HS-27A (cell line): ENCODE measurements around the gene AGBL4.
"Not testable (repeated sequence)": the region's sequence is repeated elsewhere in the genome, so short reads cannot be mapped to it uniquely, and the experiment has no call there.

Source experiments
- DNase-seq: peaks from one replicate; pipeline ENCODE4 v3.0.0-alpha.2; 2012; ENCODE audit warnings: low read depth, missing footprints

AGBL4 gene

DNA sequence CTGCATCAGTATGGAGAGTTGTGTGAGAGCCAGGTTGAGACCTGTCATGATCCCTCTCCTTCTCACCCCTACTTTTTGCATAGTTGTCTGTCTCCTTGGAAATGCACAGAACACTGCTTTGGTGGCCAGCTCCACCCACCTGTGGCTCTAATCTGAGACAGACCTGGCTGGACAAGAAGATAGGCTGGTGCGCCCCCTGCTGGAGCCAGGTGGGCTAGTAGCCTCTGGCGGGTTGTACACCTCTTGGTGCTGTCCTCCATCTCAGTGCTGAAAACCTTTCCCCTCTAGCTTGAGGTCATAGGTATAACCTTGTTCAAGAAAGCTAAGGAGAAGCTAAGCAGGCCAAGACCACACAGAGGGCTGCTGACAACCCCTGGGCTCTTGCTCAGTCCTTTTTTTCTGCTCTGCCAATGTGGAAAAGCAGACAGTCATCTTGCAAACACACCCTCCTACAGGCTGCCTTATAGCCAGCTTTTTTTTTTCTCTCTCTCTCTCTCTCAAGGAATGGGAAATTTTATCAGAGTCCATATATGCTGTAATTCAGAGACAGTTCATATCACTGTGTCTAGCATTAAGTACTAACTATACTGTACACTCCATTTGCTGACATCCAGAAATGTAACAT is 1492.9 kb downstream of the AGBL4 start:
- no peak for DNase-seq

DNA sequence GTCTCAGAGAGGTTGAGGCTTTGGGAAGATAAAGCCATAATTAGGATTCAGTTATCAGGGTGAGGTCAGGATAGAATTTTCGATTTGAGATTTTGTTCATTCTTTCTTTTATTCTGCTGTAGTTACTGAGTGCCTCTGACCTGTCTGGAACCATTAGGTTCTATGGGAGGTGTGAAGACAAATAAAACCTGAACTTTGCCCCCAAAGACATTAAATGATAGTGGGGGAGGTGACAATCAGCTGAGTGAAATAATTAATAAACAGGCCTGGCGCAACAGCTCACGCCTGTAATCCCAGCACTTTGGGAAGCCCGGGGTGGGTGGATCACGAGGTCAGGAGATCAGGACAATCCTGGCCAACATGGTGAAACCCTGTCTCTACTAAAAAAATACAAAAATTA is 1496.7 kb downstream of the AGBL4 start:
- DNase-seq = no peak

DNA sequence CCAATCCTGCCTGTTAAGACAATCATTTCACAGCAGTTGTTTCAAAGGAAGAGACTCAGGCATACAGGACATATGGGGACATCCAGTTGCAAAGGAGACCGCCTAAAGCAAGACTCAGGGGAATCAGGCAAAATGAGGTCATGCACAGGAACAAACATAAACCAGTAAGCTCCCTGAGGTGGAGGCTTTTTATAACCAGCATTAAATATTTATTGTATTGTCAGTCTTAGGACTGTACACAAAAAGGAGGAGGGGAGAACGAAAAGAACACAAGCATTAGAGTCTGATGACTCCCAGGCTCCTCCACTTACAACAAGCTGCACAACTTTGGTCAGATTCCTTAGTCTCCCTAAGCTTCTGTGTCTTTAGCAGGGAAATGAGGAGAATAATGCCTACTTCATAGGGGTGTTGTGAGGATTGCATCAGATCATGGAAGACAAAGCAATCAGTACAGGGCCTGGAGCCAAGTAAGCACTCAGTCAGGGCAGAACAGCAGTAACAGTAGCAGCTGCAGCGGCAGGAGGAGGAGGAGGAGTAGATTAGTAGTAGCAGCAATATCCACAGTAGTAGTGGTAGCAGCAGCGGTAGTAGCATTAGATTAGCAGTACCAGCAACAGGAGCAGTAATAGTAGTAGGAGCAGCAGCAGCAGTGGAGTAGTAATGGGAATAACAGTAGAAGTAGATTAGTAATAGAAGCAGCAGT is 1497.6 kb downstream of the AGBL4 start:
- no peak for DNase-seq

DNA sequence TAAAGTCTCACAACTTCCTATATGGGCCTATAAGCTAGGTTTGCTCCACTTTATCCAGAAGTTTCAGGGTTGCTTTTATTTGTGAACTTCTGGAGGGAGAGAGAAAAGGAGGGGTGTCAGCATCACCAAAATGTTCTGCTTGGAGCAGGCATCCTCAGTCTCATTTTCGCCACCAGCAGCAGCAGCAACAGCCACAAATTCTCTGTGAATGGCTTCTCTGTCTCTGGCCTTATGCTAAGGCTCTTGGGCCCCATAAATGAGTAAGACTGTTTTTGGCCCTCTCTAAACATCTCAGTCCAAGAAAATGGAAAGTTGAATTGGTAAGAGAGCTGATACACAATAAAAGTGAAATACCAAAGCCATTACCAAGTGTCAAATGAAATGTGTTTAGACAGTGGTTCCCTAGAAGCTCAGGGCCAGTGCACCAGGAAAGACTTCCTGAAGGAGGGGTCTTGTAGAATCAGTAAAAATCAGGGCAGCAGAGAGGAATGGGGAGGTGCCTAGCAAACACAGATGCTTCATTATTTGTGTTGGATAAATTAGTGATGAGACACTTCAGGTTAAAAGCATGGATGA is 1498.8 kb downstream of the AGBL4 start:
- no peak for DNase-seq

DNA sequence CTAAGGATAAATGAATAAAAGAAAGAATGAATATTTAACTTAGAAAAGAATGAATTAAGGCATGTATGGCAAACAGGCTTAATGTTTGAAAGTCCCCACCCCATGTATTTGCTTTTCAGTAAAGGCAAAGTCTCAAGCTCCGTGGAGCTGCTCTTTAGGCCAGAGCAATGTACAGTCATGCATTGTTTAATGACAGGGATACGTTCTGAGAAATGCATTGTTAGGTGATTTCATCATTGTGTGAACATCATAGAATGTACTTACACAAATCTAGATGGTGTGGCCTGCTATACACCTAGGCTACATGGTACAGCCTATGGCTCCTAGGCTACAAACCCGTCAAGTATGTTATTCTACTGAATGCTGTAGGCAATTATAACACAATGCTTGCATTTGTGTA is 1500.2 kb downstream of the AGBL4 start:
- DNase-seq = no peak

DNA sequence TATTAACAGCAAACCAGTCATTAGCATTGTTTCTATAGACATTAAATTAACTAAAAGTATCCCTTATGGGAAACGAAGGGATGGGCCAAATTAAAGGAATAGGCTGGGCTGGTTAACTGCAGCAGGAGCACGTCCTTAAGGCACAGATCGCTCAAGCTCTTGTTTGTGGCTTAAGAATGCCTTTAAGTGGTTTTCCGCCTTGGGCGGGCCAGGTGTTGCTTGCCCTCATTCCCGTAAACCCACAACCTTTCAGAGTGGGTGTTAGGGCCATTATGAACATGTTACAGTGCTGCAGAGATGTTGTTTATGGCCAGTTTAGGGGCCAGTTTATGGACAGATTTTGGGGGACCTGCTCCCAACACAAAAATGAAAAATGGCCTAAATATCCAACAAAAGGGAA is 1503.9 kb downstream of the AGBL4 start:
- not testable (repeated sequence) for DNase-seq

DNA sequence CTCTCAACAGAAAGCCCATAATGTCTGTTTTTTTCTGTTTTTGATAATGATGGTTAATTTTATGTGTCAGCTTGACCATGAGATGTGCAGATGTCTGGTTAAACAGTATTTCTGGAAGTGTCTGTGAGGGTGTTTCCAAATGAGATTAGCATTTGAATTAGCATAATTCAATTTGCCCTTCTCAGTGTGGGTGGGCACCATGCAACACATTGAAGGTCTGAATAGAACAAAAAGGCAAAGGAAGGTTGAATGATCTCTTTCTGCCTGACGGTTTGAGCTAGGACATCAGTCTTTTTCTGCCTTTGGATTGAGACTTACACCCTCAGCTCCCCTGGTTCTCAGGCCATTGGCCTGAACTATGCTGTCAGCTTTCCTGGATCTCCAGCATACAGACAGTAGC is 1516.9 kb downstream of the AGBL4 start:
- no peak for DNase-seq

DNA sequence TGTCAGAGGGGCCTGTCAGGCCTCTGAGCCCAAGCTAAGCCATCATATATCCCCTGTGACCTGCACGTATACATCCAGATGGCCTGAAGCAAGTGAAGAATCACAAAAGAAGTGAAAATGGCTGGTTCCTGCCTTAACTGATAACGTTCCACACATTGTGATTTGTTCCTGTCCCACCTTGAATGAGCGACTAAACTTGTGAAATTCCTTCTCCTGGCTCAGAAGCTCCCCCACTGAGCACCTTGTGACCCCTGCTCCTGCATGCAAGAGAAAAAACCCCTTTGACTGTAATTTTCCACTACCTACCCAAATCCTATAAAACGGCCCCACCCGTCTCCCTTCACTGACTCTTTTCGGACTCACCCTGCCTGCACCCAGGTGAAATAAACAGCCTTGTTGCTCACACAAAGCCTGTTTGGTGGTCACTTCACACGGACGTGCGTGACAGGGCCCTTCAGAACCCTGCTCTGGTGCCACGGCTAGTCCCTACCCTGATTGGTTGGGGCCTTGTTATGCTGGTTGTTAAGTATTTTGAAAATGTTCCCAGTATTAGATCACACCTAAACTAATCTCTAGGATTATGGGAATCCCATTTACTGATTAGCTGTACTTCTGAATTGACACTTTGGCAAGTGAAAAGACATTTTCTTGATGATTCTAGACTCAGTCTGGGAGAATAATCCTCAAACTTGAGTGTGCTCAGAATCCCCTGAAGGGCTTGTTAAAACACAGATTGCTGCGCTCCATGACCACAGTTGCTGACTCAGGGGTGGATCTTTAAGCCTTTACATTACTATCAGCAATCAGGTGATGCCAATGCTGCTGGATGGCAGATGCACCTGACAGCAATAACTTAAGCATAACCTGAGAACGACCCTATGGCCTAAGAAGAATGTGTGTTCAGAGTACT is 1523.0 kb downstream of the AGBL4 start:
- DNase-seq = no peak

DNA sequence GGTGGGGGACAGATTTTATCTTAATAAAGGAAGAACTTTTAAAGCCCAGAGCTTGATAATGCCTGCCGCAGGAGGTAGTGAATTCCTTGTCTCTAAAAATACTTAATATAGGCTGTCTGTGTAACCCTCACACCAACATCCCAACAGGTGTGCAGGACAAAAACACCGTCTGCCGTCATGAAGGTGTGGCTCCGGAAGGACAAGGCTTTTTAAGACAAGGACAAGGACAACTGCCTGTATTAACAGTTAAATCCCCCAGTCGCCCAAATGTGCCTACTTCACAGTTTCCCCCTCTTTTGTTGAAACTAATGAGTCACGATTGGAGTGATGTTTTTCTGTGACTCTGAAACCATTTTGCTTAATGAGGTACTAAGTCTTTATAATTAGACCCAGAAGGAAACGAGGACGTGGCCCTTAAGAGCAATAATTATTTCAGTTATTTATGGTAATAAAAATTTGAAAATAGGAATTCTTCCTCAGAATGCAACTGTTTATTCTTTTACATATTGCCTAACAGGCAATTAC is 1524.5 kb downstream of the AGBL4 start:
- DNase-seq = no peak

DNA sequence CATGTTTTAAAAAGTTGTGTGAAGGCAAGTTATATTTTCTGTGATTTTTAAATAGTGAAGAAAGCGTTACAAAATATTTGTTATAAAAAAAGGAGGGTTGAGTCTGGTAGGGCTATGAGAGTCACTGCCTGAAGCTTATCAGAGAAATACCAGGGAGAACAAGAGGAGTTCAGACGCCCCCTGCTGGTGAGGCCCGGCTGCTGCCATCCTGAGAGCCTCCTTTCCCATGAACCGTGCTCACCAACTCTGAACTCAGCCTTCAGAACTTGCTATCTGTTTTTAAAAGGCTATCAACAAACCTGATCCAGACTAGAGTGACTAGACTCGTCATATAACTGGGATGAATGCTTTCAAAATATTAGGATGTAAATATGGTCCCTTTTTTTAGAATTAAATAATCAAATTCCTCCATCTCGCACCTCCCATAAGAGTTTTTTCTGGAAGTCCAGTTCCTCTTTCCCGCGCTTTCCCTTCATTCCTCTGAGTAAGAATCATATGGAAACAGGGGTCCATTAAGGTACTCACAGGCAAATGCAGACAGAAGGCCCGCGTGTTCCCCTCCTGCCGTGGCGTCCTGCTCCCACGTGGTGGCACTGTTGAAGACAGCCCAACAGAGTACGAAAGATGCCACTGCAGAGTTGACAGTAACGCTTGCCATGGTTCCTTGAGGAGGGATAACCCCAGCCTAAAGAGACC is 1525.5 kb downstream of the AGBL4 start:
- DNase-seq = no peak

DNA sequence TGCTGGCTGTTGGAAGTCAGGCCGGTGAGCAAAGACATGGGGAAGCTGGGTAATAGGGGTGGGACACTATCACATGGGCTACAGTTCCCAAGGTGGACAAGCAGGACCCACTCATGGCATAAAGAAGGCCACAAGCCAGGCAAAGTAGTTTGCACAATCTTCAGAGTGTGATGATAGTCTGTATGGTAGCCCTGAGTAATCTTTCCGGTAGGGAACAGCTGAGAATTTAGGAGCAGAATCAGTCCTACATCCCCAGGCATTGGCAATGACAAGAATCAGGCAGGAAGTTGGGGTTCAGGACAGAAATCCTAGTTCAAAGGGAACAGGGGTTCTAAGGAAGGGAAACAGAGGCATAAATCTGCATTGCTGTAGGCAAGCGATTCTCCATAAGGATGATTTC is 1527.8 kb downstream of the AGBL4 start:
- no peak for DNase-seq

DNA sequence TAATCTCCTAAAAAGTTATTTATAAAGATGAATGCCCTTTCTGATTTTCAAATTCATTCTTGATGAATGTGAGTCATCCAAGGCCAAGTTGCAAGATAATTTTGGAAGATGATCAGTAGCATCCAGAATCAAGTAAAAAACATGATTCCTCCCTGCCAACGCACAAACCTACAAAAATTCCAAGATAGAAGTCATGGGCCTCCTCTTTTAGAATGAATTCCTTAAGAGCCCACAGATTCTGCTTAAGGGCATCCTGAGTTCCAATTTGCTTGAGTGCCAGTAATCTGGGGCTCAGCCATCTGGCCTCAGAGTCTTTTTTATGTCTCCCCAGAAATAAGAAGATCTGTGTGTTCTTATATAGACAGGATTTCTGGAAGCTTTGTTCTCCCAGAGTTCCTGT is 1528.6 kb downstream of the AGBL4 start:
- DNase-seq = no peak

DNA sequence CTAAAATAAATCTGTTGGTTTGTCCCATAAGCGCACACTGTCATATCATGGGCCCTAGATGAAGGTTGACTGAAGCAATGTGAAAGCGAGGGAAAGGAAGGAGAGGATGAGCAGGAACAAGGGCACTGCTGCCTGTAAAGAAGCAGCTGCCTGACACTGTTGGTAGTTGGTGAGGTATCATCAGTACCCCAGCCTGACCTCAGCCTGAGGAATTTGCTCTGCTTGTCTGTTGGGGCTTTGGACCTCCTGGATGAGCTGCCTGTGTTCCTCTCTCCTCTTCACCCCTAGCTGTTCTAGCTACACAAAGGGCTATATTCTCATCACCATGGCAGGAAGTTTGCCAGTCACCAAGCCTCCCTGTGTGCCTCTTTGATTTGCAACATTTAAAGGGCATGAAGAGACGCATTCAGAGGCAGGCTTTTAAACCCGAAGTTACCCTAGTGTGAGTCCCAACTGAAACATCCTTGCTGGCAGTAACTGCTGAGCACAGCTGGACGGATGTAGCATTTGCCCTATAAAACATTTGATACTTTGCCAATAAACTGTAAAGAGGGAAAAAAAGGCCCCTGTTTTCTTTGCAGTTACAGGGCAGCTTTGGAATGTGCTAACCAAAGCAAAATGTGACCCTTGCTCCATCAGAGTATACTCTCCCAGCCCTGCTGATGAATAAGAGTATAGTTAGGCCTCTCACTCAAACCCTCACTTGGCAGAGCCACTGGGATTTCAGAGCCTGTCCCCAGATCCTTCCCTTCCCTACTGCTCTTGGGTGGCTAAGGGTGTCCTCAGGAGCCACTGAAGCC is 1529.6 kb downstream of the AGBL4 start:
- no peak for DNase-seq

DNA sequence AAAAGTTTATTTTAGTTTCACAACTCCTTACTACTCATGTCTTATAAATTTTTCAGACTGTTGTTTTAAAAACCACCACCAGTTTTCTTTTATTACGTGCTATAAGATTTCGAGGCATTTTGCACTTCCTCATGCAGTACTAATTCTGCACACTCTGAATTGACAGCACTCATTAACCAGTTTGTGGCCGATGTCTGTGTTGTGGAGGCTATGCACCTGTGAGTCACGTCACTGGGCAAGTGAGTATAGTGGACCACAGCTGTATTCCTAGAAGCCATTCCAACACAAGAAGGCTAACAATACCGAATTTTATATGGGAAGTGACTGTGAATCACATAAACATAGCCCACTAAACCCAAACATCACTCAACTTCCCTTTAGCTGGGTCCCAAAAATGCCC is 1530.7 kb downstream of the AGBL4 start:
- no peak for DNase-seq

DNA sequence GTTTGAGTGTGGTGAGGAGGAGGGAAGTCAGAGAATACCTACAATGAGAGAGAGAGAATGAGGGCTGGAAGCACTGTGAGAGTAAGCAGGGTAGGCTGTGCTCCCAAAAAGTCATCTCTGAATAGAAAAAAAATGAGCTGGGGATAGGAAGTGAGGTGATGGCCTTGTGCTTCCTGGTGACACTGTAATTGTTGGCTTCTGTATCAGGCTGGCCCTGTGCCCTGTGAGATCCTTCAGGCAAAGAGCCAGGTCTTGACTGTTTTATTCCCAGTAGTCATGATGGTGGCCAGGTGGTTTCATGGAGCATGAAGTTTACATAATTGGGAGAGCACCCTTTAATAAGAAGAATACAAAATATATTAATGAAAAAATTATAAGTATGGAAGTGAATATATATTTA is 1531.4 kb downstream of the AGBL4 start:
- DNase-seq = no peak

DNA sequence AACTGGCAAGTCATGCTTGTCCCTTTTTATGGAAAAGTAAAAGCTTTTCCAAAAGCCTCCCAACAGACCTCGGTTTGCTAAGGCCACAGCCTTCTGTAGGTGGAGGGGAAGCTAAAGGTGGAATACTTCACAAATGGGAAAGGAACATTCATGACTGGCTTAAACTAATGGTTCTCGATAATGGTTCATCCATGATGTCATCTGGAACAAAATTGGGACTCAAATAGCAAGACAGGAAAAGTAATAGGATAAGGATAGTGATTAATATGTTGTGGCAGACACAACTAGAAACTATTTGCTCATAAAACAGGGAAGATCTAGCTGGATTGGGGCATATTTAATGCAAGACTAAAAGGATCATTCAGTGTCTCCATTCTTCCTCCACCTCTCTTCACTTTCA is 1535.0 kb downstream of the AGBL4 start:
- no peak for DNase-seq
